Measurements from ENCODE around the gene GLIPR2. TPM values are rescaled to one million over a fixed set of nuclear protein-coding genes. Genes with fewer than 3 reads are reported as not detected.
"Not testable (repeated sequence)": the region's sequence is repeated elsewhere in the genome, so short reads cannot be mapped to it uniquely, and the experiment has no call there.

Gene GLIPR2
- total RNA-seq, 2 donors from 2014 or later, result 26.0 to 33.3 TPM

DNA sequence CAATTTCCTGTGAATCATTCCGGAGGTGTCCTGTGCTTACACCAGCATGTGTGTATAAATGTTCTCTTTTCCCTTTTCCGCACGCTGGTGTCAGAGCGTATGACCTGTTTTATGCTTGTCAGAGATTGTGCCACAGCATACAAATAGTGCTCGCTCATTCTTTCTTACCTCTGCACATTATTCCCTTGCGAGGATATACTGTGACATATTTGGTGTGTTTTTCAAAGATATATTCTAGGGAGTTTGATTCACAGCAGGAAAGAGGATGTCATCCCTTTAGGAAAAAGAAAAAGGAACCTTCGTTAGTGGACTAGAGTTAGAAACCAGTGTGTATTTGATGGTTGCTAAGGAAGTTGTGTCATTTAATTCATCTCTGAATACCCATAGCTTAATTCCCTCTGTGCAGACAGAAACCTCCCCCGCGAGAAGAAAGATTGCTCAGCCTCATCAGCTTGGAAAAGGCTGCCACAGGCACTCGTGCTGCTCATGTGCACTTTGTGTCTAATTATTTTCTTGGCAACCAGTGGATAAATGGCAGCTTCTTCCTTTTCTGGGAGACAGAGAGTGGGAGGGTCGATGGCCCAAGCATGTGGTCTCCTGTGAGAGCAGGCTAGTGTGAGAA lies 17.9 kb downstream of the GLIPR2 start:
- intact Hi-C loops (cut with DNase I, micrococcal nuclease), result no loop called here
- ATAC-seq (no peak), DNase-seq (peak in 1 of 2 donors; percentile 63)

DNA sequence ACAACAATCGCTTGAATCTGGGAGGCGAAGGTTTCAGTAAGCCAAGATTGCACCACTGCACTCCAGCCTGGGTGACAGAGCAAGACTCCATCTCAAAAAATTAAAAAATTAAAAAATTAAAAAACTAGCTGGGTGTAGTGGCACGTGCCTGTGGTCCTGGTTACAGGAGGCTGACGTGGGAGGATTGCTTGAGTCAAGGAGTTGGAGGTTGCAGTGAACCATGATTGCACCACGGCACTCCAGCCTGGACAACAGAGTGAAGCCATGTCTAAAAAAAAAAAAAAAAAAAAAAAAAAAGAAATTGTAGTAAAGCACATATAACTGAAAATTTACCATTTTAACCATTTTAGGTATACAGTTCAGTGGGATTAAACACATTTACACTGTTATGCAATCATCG lies 19.6 kb downstream of the GLIPR2 start:
- DNase-seq (no peak), ATAC-seq (no peak)
- intact Hi-C loops (cut with DNase I, micrococcal nuclease), result no loop called here

GRCh38 chr9:36158122-36158521 lies 21.6 kb downstream of the GLIPR2 start:
- DNase-seq (no peak), ATAC-seq (no peak)
- intact Hi-C loops (cut with DNase I, micrococcal nuclease), result no loop called here

GRCh38 chr9:36158917-36159316 lies 22.4 kb downstream of the GLIPR2 start:
- DNase-seq (no peak), ATAC-seq (no peak)
- intact Hi-C loops (cut with DNase I, micrococcal nuclease), result no loop called here

DNA sequence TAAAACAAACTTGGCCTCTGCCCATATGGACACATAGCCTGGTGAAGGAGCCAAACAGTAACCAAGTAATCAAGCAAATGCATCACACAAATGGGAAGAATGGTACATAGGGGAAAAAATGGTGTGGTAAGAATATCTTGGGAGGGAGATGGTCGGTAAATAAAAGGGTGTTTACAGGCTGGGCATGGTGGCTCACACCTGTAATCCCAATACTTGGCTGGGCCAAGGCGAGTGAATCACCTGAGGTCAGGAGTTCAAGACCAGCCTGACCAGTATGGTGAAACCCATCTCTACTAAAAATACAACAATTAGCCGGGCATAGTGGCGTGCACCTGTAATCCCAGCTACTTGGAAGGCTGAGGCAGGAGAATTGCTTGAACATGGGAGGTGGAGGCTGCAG lies 23.0 kb downstream of the GLIPR2 start:
- intact Hi-C loops (cut with DNase I, micrococcal nuclease); DNase-seq; ATAC-seq: not testable (repeated sequence)

DNA sequence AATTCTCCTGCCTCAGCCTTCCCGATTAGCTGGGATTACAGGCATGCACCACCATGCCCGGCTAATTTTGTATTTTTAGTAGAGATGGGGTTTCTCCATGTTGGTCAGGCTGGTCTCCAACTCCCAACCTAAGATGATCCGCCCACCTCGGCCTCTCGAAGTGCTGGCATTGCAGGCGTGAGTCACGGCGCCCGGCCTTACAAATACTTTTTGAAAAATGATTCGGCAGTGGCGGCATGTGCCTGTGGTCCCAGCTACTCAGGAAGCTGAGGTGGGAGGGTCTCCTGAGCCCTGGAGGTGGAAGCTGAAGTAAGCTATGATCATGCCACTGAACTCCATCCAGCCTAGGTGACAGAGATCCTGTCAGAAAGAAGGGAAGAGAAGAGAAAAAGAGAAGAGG lies 23.6 kb downstream of the GLIPR2 start:
- ATAC-seq; intact Hi-C loops (cut with DNase I, micrococcal nuclease); DNase-seq: not testable (repeated sequence)

DNA sequence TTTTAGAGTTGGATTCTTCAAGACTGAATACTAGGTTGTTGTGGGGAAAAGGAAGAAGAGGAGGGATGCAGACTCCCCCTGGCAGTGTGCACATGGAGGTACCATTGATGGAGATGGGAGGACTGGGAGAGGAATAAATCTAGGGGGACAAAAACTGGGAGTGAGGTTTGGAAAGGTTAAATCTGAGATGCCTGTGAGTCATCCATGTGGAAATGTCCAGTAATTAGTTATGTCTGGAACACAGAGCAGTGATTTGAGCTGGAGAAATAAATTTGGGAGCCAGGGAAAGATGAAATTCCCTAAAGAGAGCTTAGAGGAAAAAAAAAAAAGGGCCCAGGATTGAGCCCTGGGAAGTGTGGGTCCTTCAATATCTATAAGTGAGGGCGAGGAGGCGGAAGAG lies 24.7 kb downstream of the GLIPR2 start:
- intact Hi-C loops (cut with DNase I, micrococcal nuclease), result no loop called here
- DNase-seq (no peak), ATAC-seq (no peak)

DNA sequence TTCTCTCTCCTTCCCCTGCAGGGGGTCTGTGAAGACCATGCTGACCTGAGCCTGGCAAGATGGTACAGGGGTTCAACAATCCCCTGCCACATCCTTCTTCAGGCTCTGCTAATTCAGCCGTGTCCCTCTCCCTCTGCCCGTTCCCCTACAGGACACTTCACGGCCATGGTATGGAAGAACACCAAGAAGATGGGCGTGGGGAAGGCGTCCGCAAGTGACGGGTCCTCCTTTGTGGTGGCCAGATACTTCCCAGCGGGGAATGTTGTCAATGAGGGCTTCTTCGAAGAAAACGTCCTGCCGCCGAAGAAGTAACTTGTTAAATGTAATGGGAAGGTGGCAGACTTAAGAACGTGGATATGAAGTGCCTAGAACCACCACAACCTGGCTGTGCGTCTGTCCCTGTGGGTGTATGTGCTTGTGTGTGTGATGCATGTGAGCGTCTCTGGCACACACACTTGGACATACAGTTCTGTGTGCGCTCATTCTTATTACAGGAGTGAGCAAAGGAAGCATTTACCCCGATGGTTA lies 25.7 kb downstream of the GLIPR2 start:
- no peak for DNase-seq
- intact Hi-C loops (cut with DNase I, micrococcal nuclease), result no loop called here
- no peak for ATAC-seq

DNA sequence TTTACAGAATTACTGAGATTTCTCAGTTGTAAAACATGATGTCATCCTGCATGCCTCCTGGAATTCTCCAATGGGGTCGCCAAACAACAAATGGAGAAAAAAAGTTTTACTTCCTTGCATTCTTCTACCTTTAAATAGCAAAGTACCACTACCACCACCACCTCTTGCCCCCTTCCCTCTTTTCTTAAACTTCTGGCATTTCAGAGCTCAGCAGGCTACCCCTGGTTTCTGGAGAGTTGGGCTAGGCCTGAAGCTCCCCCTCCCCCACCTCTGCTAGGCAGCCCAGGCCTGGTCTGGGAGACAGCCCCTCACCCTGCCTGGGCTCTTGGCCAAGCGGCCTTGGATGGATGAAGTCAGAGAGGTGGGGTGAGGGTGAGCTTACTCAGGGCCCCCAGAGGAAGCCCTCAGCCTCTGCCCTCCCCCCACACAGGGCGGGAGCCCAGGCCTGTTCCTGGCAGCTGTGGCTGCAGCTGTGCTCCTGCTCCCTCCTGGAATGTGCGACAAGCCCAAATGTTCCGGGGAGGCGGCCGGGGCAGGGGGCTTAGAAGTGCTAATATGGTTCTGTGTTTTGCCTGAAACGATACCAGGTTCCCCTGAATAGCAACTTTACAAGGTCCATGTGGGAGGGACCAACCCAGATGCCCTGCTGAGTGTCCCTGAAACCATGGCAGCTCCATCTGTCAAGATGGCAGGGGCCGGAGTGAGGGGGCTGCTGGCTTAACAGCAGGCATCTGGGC lies 26.7 kb downstream of the GLIPR2 start:
- ATAC-seq (no peak), DNase-seq (peak in 1 of 2 donors; percentile 48)
- intact Hi-C loops (cut with DNase I, micrococcal nuclease), result no loop called here

DNA sequence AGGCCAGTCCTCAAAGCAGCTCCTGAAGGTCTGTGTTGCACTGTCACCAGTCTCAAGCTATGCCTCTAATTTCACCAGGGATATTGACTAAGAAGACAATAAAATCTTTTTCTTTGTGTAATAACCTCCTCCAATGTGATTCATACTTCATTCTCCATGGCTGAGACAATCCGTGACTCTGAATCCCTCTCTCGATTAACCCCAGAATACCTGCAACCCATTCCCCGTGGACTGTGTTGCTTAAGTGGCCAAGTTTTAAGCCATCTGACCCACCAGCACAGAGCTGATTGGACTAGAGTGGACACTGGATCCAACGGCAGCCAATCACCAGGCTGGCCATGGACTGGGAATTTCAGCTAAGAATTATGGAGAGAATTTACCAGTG lies 27.2 kb downstream of the GLIPR2 start:
- no peak for ATAC-seq
- intact Hi-C loops (cut with DNase I, micrococcal nuclease), result no loop called here
- DNase-seq, result no peak

DNA sequence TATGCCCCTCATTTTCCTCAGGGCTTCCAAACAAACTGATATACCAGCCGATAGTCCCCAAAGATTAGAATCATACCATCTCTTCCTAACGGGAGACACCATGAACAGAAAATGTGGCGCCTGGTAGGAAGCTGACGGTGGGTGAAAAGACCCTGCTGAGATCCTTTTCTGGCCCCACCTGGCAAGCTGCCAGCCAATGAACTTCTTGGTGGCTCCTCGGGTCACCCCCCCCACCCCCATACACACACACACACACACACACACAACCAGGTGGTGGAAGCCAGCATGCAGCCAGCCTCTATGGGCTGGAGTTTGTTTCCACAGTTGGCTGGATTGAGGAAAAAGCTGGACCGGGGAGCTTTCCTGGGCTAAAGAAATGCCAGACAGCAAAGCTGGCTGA lies 27.8 kb downstream of the GLIPR2 start:
- ATAC-seq (no peak), DNase-seq (no peak)
- intact Hi-C loops (cut with DNase I, micrococcal nuclease), result no loop called here

DNA sequence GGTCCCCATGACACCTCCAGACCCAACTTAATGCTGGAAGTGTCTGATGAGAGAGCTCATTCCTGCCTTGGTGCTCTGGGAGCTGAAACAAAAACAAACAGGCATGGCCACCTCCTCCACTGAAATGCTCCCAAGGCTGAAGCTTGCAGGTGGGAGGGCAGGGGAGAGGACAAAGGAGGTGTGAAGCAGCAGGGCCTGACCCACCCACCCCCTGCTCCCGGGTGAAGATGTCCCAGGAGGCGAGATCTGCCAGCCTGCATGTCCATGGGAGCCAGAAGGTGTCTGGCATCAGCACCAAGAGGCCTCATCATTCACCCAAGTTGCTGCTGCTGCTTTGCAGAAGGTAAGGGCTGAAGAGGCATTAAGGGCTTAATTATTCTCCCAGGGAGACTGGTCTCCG lies 28.5 kb downstream of the GLIPR2 start:
- ATAC-seq, result no peak
- no peak for DNase-seq
- intact Hi-C loops (cut with DNase I, micrococcal nuclease), result no loop called here

DNA sequence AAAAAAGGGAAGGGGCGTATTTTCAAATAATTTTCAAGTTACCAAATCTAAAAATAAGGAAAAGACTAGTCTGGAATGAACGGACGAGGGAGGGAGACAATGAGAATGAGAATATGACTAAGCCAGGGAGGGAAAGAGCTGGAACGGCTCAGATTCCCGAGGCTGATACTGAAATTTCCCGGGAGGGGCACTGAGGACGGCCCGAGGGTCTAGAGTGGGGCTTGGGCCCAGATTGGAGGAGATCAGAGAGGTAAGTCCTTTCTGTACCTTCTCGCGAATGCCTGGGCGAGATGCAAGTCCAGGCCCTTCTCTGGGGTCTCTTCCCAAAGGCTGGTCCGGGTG lies 29.3 kb downstream of the GLIPR2 start:
- ATAC-seq (no peak), DNase-seq (no peak)
- intact Hi-C loops (cut with DNase I, micrococcal nuclease), result loop anchor here in 1 of 2 donors (1.0 kb wide), 1 partner anchor 62 kb away; no protein-coding TSS in a partner anchor

GRCh38 chr9:36166168-36166927 lies 29.8 kb downstream of the GLIPR2 start:
- ATAC-seq (peak; percentile 96), DNase-seq (peak; percentile 63 to 86)
- intact Hi-C loops (cut with DNase I, micrococcal nuclease), result loop anchor here in 1 of 2 donors (1.0 kb wide), 1 partner anchor 63 kb away; no protein-coding TSS in a partner anchor

- ATAC-seq (no peak), DNase-seq (no peak)
- intact Hi-C loops (cut with DNase I, micrococcal nuclease), result no loop called here
Observed at GRCh38 chr9:36169166-36169565, 32.6 kb downstream of the GLIPR2 start, which contains the start of gene CCIN. TSS of gene CCIN (plus strand) at chr9:36169388. CDS start at chr9:36169503, 115 bp downstream.

- no peak for DNase-seq
- intact Hi-C loops (cut with DNase I, micrococcal nuclease), result no loop called here
- no peak for ATAC-seq
Observed at GRCh38 chr9:36169708-36170107, 33.2 kb downstream of the GLIPR2 start.

- intact Hi-C loops (cut with DNase I, micrococcal nuclease), result no loop called here
- ATAC-seq (no peak), DNase-seq (no peak)
Observed at GRCh38 chr9:36170531-36170930, 34.0 kb downstream of the GLIPR2 start.

DNA sequence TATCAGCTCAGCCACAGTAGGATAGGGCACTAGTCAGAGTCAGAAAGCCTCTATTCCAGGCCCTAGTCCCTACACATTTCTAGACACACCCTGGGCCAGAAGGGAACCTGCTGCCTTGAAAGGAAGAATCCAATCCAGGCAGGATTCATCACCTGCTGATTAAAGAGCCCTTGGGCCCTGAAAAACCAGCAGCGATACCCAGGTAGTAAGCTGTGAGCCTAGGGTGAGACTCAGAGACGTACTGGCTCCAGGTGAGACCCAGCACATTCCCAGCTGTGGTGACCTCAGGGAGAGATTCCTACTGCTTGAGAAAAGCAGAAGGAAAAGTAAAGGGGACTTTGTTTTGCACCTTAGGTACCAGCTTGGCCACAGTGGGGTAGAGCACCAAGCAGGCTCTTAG lies 37.3 kb downstream of the GLIPR2 start:
- no peak for ATAC-seq
- intact Hi-C loops (cut with DNase I, micrococcal nuclease), result no loop called here
- no peak for DNase-seq

- intact Hi-C loops (cut with DNase I, micrococcal nuclease), result no loop called here
Observed at GRCh38 chr9:36174271-36174670, 37.7 kb downstream of the GLIPR2 start.

DNA sequence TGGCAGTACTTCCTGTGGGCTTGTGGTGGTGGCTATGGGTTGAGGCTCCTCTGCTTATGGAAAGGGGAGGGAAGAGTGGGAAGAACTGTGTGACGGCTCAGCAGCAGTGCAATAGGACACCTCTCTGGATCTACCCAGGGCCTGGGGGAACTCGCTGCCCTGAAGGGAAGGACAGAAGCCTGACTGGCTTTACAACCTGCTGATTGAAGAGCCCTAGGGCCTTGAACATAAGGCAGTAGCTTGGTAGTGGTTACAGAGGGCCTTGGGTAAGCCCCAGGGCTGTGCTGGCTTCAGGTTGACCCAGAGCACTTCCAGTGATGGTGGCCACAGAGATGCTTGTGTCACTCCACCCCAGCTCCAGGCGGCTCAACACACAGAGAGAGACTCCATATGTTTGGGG lies 38.2 kb downstream of the GLIPR2 start:
- intact Hi-C loops (cut with DNase I, micrococcal nuclease), result no loop called here
- ATAC-seq (no peak), DNase-seq (no peak)

More at GRCh38 chr9:36174271-36174670, 37.7 kb downstream of the GLIPR2 start:
- ATAC-seq (no peak), DNase-seq (no peak)
